ENCODE data around the gene ZNF319.

ZNF319 gene

DNA sequence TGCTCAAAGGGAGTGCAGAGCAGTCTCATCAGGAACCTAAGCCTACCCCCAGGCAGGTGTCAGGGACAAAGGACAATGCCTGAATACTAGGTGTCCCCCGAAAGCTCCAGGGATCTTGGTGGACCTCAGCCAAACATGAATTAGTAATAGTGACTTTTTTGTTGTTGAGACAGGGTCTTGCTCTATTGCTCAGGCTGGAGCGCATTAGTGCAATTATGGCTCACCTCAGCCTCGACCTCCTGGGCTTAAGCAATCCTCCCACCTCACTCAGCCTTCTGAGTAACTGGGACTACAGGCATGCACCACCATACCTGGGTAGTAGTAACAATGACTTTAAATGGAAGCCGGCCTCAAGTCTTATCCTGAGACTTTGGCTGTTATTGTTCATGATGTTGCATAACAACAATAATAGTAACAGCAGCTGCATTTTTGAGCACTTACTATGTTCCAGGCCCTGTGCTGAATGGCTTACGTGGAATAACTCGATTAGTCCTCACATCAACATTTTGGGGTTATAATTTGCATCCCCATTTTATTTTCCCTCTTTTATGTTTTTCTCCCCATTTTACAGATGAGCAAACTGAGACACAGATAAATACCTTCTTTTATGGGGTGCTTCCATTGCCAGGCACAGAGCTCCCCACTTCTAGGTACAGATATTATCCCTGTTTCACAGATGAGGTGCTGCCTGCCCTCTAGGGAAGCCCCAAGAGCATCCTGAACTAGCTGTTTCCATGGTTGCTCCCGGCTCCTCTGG, 49.1 kb downstream of the ZNF319 start:
- DNase-seq: no peak

DNA sequence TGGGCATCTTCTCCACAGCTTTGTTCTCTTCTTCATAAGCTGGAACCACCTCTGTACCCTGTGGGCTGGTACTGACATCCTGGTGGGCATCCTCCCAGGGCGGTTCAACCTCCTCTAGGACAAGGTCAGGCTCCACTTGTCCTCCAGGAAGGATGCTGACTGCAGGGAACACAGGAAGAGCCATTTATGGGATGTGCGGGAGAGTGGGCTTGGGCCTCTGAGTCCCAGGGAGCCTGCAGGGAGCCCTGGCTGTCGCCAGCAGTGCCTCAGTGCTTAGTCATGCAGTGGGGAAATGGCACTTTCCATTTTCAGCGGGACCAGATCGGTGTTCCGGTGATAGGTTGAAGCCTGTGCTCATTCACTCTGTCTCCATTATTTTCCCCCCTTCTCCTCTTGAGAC, 50.1 kb downstream of the ZNF319 start:
- no peak for DNase-seq

DNA sequence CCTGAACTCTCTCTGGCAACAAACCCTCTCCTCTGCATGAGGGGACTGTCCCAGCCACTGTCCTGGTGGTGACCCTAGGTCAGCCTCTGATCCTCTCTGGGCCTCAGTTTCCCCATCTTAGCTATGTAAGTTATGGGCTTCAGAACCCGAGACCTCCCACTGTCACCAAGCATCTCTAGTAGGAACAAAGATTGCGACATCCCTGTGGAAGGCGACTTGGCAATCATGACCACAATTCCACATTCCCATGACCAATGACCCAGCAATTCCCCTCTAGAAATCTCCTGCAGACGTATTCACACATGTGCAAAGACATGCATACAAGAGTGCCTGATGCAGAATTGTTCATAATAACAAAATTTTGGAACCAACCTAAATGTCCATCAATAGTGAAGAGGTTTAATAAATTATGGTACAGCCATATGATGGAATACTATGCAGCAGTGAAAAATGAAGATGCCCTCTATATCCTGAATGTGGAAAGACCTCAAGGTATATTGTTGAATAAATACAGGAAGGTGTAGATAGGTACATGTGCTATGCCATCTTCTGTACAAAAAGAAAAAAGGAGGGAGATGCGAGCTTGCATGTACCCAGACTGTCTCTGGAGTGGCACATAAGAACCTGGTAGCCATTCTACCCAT, 50.8 kb downstream of the ZNF319 start:
- DNase-seq: no peak

DNA sequence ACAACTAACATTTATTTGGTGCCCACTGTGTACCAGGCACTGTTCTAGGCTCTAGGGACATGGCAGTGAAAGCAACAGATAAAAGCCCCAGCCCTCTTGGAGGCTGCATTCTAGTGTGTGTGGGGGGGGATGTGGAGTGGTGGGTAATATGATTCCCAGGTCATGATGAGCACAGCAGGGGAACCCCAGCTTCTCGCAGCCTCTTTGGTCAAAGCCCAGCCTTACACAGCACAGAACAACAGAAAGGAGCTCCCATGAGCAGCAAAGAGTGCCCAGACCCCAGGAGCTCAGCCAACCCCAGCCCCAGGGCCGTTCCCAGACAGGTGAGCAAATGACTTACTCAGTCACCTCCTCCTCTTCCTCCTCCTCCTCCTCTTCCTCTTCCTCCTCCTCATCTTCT, 51.5 kb downstream of the ZNF319 start:
- no peak for DNase-seq

DNA sequence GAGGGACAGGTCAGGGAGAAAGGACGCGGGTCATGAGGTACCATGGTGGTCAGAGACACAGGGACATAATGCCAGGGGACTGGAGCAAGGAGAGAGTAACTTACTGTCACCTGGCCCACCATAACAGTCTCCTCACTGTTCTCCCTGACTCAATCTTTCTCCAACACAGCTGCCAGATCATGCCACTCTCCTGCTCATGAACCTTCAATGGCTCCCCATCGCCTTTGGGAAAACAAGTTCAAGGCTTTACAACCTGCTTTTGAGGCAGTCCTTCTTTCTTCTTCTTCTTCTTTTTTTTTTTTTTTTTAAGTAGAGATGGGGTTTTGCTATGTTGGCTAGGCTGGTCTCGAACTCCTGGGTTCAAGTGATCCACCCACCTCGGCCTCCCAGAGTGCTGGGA, 52.4 kb downstream of the ZNF319 start:
- DNase-seq: no peak

DNA sequence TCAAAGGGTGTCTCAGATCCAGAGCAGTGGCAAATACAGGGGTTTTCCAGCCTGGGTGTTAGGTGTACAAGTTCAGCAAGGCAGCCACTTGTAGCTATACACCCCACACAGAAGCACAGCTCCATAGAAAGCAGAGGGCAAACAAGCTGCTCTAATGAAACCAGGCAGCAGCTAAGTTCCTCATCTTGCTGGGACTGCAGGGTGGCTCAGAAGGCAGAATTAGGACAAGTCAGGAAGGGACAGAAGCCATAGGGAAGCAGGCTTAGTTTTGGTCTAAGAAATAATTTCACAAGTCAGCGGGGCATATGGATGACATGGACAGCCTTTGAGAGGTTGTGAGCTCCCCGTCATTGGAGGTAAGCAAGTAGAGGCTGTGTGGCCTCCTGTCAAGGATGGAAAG, 53.2 kb downstream of the ZNF319 start:
- DNase-seq: no peak

DNA sequence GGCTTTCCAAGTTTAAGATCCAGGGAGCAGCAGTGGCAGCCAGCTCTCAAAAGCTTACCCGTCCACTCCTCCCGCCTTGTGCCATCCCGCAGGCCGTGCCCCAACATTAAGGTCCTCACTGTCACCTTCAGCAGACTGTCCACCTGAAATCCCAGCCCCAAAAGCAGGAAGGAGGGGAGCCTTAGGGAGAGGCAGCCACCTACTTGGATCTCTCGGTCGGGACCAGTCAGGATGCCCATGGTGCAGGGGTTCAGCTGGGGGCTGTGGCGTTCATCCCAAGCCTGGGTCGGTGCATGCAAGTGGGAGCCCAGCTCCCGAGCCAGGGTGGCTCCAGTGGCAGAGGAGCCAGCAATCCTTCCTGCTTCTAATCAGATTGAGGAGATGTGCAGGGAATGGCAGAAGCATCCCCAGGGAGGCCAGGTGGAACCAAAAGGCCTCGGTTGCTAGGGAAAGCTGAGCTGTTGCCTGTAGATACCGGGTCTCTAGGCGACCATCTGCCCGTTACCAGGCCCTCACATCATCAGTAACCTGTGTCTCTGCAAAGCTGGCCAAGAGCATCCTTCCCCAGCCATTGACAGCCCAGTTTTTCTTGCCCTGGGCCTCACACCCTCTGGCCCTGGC, 54.2 kb downstream of the ZNF319 start:
- no peak for DNase-seq

DNA sequence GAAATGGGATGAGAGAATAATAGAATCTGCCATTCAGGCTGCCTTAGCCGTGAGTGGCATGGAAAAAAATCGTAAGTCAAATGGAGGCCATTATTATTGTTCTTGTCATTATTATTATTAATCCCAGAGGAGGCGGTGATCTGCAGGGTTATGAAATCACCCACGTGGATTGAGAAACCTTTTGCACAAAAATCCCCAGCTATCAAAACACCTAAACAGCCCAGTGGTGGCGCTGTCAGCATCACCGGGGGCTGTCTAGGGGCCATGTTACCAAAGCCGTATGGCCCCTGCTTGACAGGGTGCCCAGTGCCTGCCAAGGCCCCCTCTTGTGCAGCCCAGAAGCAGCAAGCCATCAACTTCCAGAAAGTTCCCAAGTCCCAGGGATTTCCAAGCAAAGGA, 54.7 kb downstream of the ZNF319 start:
- DNase-seq: no peak

DNA sequence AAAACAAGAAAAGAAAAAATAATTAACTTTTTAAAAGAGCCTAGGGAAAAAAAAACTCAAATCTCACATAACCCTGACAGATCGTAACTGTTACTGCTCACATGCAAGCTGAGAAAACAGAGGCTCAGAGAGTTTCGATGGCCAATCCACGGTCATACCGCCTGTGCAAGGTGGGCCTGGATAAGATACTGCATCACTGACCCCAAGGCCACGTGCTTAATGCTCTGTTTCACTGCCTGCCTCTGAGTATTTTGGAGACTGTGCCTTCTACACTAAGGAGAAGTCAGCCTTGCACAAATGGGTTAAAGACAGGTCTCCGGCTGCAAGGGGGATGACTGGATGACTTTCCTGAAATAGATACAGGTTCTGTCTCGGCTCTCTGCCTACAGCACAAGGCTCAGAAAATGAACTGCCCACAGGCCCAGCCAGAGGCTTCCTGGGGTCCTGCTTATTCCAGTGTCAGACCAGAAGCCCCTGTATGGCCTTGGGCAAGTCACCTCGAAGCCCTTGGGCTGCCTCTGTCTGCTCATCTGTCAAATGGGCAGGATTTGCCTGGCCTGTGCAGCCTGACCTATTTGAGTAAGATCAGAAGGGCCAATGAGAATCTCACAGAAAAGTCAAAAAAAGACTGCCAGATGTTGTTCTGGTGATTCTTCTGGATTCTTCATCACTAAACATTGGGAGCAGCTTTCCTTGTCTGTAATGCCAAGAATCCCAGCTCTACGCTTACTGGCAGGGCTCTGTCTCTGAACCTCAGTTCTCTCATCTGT, 55.3 kb downstream of the ZNF319 start:
- no peak for DNase-seq
